Fibroblast of lung (primary cell): ENCODE data around the gene ZBTB42. TPM values are rescaled to one million over a fixed set of nuclear protein-coding genes. Genes with fewer than 3 reads are reported as not detected.
A peak's percentile ranks its signal among the peaks of the same experiment; 100 is the strongest.

Experiments
- DNase-seq, 2 donors: peaks; one replicate each; pipeline versions ENCODE4 v3.0.0 to v3.0.0-alpha.2; 2010; ENCODE audit warnings: low read depth in 2 of 2
- H2AFZ ChIP-seq: 2 replicates; pipeline ENCODE4 v1.5.1; 2012; ENCODE audit warnings: low read length, control low read depth, inconsistent platforms
- H3K27ac ChIP-seq: 2 replicates; pipeline ENCODE4 v1.5.1; 2011; ENCODE audit warnings: low read length, control low read depth; ENCODE audit not compliant: insufficient read depth
- H3K27me3 ChIP-seq: 2 replicates; pipeline ENCODE4 v1.5.1; 2011; ENCODE audit warnings: mild to moderate bottlenecking, low read length; ENCODE audit not compliant: control insufficient read depth, insufficient read depth
- H3K36me3 ChIP-seq: 2 replicates; pipeline ENCODE4 v1.5.1; 2011; ENCODE audit warnings: low read length; ENCODE audit not compliant: control insufficient read depth, insufficient read depth
- H3K4me1 ChIP-seq: 2 replicates; pipeline ENCODE4 v1.5.1; 2011; ENCODE audit warnings: low read length; ENCODE audit not compliant: control insufficient read depth, insufficient read depth; ENCODE audit errors: extremely low read depth
- H3K4me2 ChIP-seq: 2 replicates; pipeline ENCODE4 v1.5.1; 2011; ENCODE audit warnings: low read length, control low read depth; ENCODE audit not compliant: insufficient read depth; ENCODE audit errors: extremely low read depth
- H3K4me3 ChIP-seq, 4 experiments: fragments of 200-600 bp in 1 of 4; sonication (generic) in 1 of 4; replicated peaks in 1 of 4; 2 replicates each; pipeline ENCODE4 v1.5.1; 2011 to 2016; ENCODE audit warnings: low read length in 4 of 4, low read depth in 3 of 4, mild to moderate bottlenecking in 3 of 4, control low read depth in 2 of 4, inconsistent platforms in 1 of 4, mixed read lengths in 1 of 4; ENCODE audit not compliant: insufficient read depth in 1 of 4; ENCODE audit errors: control extremely low read depth in 1 of 4
- H3K79me2 ChIP-seq: 2 replicates; pipeline ENCODE4 v1.5.1; 2012; ENCODE audit warnings: mild to moderate bottlenecking, low read length, inconsistent platforms; ENCODE audit not compliant: control insufficient read depth, insufficient read depth
- H3K9ac ChIP-seq: 2 replicates; pipeline ENCODE4 v1.5.1; 2011; ENCODE audit warnings: mild to moderate bottlenecking, low read length, control low read depth; ENCODE audit not compliant: insufficient read depth
- H3K9me3 ChIP-seq: 2 replicates; pipeline ENCODE4 v1.5.1; 2012; ENCODE audit warnings: low read depth, low read length; ENCODE audit not compliant: control insufficient read depth, insufficient read depth
- H4K20me1 ChIP-seq: 2 replicates; pipeline ENCODE4 v1.5.1; 2011; ENCODE audit warnings: low read length; ENCODE audit not compliant: control insufficient read depth, insufficient read depth; ENCODE audit errors: extremely low read depth
- EZH2 ChIP-seq: IDR thresholded peaks from 2 replicates; pipeline ENCODE4 v1.5.1; 2012; ENCODE audit warnings: low read length, control low read depth, mild to moderate bottlenecking; ENCODE audit errors: missing control alignments
- polyA plus RNA-seq, 2 donors: library from polyadenylated mRNA; depleted of rRNA in 1 of 2; stranded (reverse) in 1 of 2; unstranded in 1 of 2; fragments of >200 nt; gene quantifications; 2 replicates each; pipeline ENCODE4 v1.2.1, GENCODE V29; 2011 to 2012; ENCODE audit warnings: missing spikeins in 1 of 2
- total RNA-seq: library from RNA; depleted of rRNA; stranded (reverse); fragments of >200 nt; gene quantifications from 2 replicates; pipeline ENCODE4 v1.2.1, GENCODE V29; 2014
- TF ChIP-seq, protein P1 (sequence below), 2 donors: IDR thresholded peaks in 1 of 2; conservative IDR thresholded peaks in 1 of 2; 1 replicate in 1 of 2; 2 replicates in 1 of 2; pipeline ENCODE4 v1.5.1; 2011 to 2012; ENCODE audit warnings: low read length in 2 of 2, control low read depth in 1 of 2, inconsistent platforms in 1 of 2, low read depth in 1 of 2, mild to moderate bottlenecking in 1 of 2

The ZBTB42 gene
- total and polyA plus RNA-seq, 2 donors (not counting 1 experiment from before 2014, with no cell fraction given), result 1.1 to 2.3 TPM

DNA sequence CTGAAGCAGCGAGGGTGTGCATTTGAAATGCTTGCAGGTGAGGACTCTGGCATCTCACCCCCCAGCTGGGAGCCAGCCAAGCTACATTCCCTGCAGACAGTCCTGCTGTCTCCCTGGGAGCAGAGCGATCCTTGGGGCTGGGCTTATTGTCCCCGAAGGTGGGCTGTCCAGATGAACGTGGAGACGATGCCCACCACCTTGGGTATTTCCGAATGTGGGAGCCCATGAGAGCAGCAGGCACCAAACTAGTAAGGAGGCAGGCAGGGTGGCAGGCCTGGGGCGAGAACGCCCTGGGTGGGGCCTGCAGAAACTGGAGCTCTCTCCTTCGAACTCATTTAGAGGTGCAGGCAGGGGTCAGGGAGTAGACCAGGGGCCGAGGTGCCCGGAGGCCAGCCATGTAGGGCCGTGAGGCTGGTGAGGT lies 18.5 kb downstream of the ZBTB42 start:
- Histone ChIP-seq H3K79me2 (peaks cover 3% of the 10 kb centered on the region), H2AFZ (no peak overlapping the region), H3K27me3 (no peaks in the 10 kb centered on the region), H3K4me1 (peaks cover 4% of the 10 kb centered on the region), H3K4me2 (no peak overlapping the region), H3K4me3 (no peak overlapping the region), H3K27ac (no peak overlapping the region), H4K20me1 (no peaks in the 10 kb centered on the region), H3K9ac (no peak overlapping the region), H3K36me3 (no peaks in the 10 kb centered on the region), H3K9me3 (no peaks in the 10 kb centered on the region)
- no peak for DNase-seq
- TF ChIP-seq, protein P1, sequence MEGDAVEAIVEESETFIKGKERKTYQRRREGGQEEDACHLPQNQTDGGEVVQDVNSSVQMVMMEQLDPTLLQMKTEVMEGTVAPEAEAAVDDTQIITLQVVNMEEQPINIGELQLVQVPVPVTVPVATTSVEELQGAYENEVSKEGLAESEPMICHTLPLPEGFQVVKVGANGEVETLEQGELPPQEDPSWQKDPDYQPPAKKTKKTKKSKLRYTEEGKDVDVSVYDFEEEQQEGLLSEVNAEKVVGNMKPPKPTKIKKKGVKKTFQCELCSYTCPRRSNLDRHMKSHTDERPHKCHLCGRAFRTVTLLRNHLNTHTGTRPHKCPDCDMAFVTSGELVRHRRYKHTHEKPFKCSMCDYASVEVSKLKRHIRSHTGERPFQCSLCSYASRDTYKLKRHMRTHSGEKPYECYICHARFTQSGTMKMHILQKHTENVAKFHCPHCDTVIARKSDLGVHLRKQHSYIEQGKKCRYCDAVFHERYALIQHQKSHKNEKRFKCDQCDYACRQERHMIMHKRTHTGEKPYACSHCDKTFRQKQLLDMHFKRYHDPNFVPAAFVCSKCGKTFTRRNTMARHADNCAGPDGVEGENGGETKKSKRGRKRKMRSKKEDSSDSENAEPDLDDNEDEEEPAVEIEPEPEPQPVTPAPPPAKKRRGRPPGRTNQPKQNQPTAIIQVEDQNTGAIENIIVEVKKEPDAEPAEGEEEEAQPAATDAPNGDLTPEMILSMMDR (conservative IDR thresholded peaks at IDR 0.05 in 1 of 2, IDR thresholded peaks at IDR 0.05 in 1 of 2; ENCODE audit: low read depth in 1 of 2, low read length in 2 of 2), result no peak
- TF ChIP-seq EZH2, result no peak

DNA sequence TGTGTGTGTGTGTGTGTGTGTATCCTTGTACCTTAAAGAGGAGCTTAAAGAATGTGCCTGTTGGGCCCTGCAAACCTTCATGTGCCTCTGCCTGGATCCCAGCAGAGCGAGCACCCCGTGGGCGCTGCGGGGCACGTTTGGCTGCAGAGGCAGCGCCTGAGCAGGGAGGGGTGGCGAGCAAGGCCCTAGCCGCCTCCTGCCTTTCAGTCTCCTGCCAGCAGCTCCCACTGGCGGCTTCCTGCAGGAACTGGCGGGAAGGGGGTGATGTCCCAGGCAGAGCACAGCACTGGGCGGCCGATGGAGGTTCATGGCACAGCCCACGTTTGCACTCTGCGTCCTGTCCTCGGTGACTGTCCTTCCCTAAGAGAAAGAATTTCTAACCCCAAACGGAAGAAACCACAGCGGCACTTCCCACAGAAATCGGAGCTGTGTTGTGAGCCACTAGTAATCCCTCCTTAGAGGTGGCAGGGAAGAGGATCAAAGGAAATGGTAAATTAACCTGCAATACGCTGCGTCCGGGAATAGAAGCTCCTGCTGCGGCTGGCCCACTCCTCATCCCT lies 19.8 kb downstream of the ZBTB42 start:
- no peaks in the 10 kb centered on the region for H3K9me3 ChIP-seq
- DNase-seq, result peak; percentile 72 to 75
- no peak overlapping the region for H3K27ac ChIP-seq
- no peaks in the 10 kb centered on the region for H3K27me3 ChIP-seq
- TF ChIP-seq, protein P1 (conservative IDR thresholded peaks at IDR 0.05 in 1 of 2, IDR thresholded peaks at IDR 0.05 in 1 of 2; ENCODE audit: low read depth in 1 of 2, low read length in 2 of 2), result peak; percentile 60 to 79
- no peak for TF ChIP-seq EZH2
- no peak overlapping the region for H3K9ac ChIP-seq
- H3K4me2 ChIP-seq, result no peak overlapping the region
- peaks cover 6% of the 10 kb centered on the region for H3K4me1 ChIP-seq
- no peak overlapping the region for H3K4me3 ChIP-seq
- no peaks in the 10 kb centered on the region for H3K79me2 ChIP-seq
- no peaks in the 10 kb centered on the region for H4K20me1 ChIP-seq
- H3K36me3 ChIP-seq, result no peaks in the 10 kb centered on the region
- no peak overlapping the region for H2AFZ ChIP-seq

DNA sequence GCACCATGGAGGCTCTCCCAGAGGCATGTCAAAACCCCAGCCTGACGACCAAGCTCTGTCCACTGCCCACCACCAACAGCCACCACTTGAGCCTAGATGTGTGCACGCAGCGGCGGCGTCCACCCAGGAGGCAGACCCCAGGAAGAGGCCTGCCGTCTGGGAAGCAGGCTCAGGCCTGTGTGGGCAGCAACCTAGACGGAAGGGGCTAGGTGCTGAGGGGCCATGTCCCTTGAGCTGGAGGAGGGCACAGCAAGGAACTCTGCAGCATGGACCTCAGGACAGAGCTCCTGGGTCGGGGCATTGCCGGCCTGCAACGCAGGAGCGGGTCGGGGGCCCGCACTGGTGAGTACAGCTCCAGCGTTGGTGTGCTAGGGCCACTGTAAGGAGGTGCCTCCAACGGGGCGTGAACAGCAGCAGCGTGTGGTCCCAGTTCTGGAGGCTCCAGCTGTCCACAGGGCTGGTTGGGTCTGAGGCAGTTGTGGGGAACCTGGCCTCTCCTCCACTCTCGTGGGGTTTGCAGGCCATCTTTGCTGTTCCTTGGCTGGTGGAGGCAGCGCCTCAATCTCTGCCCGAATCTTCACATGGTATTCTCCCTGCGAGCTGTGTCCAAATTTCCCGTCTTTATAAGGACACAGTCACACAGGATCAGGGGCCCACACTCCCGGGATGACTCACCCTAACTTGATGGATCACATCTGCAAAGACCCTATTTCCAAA lies 20.5 kb downstream of the ZBTB42 start:
- TF ChIP-seq, protein P1 (conservative IDR thresholded peaks at IDR 0.05 in 1 of 2, IDR thresholded peaks at IDR 0.05 in 1 of 2; ENCODE audit: low read depth in 1 of 2, low read length in 2 of 2), result no peak
- TF ChIP-seq EZH2, result no peak
- Histone ChIP-seq H3K4me2 (no peak overlapping the region), H3K27me3 (no peaks in the 10 kb centered on the region), H3K27ac (no peak overlapping the region), H3K4me3 (no peak overlapping the region), H3K4me1 (peaks cover 8% of the 10 kb centered on the region), H3K79me2 (no peaks in the 10 kb centered on the region), H3K9me3 (no peaks in the 10 kb centered on the region), H3K9ac (no peak overlapping the region), H4K20me1 (no peaks in the 10 kb centered on the region), H3K36me3 (no peaks in the 10 kb centered on the region), H2AFZ (no peak overlapping the region)
- peak in 1 of 2 donors; percentile 25 for DNase-seq
